Upper lobe of left lung (tissue), 6 donors: ENCODE data around the gene OAS3. TPM values are rescaled to one million over a fixed set of nuclear protein-coding genes. Genes with fewer than 3 reads are reported as not detected.

Experiments
- ATAC-seq, 2 donors: fragments of 200-7000 bp; cut with Tn5 transposase; one replicate each; pipeline ENCODE4 v1.9.1; 2022; ENCODE audit warnings: mild to moderate bottlenecking in 2 of 2, moderate library complexity in 2 of 2; ENCODE audit not compliant: low FRiP score in 2 of 2
- DNase-seq, 2 donors: peaks; one replicate each; pipeline ENCODE4 v3.0.0-alpha.2; 2019 to 2020
- H3K27ac ChIP-seq, 4 donors: fragments of 200-600 bp; sonication (generic); one replicate each; pipeline ENCODE4 v1.5.1; 2016 to 2019
- H3K27me3 ChIP-seq, 4 donors: fragments of 200-600 bp; sonication (generic); one replicate each; pipeline ENCODE4 v1.5.1; 2017 to 2019
- H3K36me3 ChIP-seq, 4 donors: fragments of 200-600 bp; sonication (generic); one replicate each; pipeline ENCODE4 v1.5.1; 2016 to 2019
- H3K4me1 ChIP-seq, 4 donors: fragments of 200-600 bp; sonication (generic); one replicate each; pipeline ENCODE4 v1.5.1; 2018 to 2019
- H3K4me3 ChIP-seq, 4 donors: fragments of 200-600 bp; sonication (generic); one replicate each; pipeline ENCODE4 v1.5.1; 2017 to 2019; ENCODE audit warnings: mild to moderate bottlenecking in 2 of 4, moderate library complexity in 1 of 4
- H3K9me3 ChIP-seq, 4 donors: fragments of 200-600 bp; sonication (generic); one replicate each; pipeline ENCODE4 v1.5.1; 2018 to 2019
- EP300 ChIP-seq, 4 donors: sonication (generic); formaldehyde crosslinking; IDR thresholded peaks; one replicate each; pipeline ENCODE4 v1.5.1; 2017; ENCODE audit warnings: antibody characterized with exemption in 4 of 4, control low read depth in 2 of 4
- POLR2A ChIP-seq, 4 donors: fragments of 450-650 bp; IDR thresholded peaks; one replicate each; pipeline ENCODE4 v1.5.1; 2016 to 2017; ENCODE audit warnings: antibody characterized with exemption in 4 of 4, mild to moderate bottlenecking in 2 of 4
- POLR2AphosphoS5 ChIP-seq, 2 donors: sonication (generic); formaldehyde crosslinking; IDR thresholded peaks; one replicate each; pipeline ENCODE4 v1.5.1; 2017; ENCODE audit warnings: antibody characterized with exemption in 2 of 2
- WGBS, 2 donors: methylation state at CpG; one replicate each; pipeline ENCODE4 v1.1.5; 2017 to 2018; 5-methylcytosine and 5-hydroxymethylcytosine counted together
- total RNA-seq, 6 donors: library from RNA; depleted of rRNA in 4 of 6; stranded (reverse); fragments of >200 nt in 4 of 6; gene quantifications; one replicate each; pipeline versions ENCODE4 v1.1.0 to v1.2.1, GENCODE V29; 2016 to 2021
- TF ChIP-seq, protein P1 (sequence below), 6 experiments: fragments of 450-650 bp in 4 of 6; fragments of 200-600 bp in 2 of 6; sonication (generic) in 2 of 6; IDR thresholded peaks; one replicate each; pipeline ENCODE4 v1.5.1; 2016 to 2019; ENCODE audit warnings: antibody characterized with exemption in 6 of 6
- donor health status: DM: no; HTN: no; CAD: no; lungs with moderate emphysema.
- donor health status: DM: no; HTN: yes; CAD: no; lungs with severe emphysema.

Gene OAS3
- total RNA-seq, 6 donors from 2014 or later: 15.3 to 61.9 (median 28.8) TPM

DNA sequence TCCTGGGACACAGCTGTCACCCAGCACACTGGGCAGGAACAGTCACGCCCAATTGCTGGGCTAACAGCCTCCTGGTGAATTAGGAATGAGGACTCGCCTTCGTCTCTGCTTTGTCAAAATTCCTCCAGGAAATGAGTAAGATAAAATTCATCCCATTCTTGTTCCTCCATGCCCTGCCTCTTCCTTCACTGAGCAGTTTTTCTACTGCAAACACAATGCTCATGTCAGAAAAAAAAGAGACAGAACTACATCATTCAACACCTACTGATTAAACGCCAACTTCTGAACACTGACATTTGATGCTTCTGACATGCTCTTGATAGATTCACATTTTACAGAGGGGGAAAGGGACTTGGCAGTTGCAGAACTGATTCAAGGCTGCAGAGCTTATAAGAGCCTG lies 80.8 kb downstream of the OAS3 start:
- no peak for DNase-seq
- 52 to 54% methylated on average over 4 of the region's 4 CpGs for WGBS, 2 donors
- TF ChIP-seq EP300 (IDR thresholded peaks at IDR 0.05): no peak
- no peak for TF ChIP-seq POLR2AphosphoS5 (IDR thresholded peaks at IDR 0.05)
- TF ChIP-seq, protein P1, sequence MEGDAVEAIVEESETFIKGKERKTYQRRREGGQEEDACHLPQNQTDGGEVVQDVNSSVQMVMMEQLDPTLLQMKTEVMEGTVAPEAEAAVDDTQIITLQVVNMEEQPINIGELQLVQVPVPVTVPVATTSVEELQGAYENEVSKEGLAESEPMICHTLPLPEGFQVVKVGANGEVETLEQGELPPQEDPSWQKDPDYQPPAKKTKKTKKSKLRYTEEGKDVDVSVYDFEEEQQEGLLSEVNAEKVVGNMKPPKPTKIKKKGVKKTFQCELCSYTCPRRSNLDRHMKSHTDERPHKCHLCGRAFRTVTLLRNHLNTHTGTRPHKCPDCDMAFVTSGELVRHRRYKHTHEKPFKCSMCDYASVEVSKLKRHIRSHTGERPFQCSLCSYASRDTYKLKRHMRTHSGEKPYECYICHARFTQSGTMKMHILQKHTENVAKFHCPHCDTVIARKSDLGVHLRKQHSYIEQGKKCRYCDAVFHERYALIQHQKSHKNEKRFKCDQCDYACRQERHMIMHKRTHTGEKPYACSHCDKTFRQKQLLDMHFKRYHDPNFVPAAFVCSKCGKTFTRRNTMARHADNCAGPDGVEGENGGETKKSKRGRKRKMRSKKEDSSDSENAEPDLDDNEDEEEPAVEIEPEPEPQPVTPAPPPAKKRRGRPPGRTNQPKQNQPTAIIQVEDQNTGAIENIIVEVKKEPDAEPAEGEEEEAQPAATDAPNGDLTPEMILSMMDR (IDR thresholded peaks at IDR 0.05): no peak
- TF ChIP-seq POLR2A (IDR thresholded peaks at IDR 0.05): no peak
- no peaks in the 10 kb centered on the region for H3K27me3 ChIP-seq
- no peaks in the 10 kb centered on the region for H3K9me3 ChIP-seq
- H3K27ac ChIP-seq: no peak overlapping the region
- no peak overlapping the region for H3K4me3 ChIP-seq
- ATAC-seq: no peak
- no peaks in the 10 kb centered on the region for H3K36me3 ChIP-seq
- H3K4me1 ChIP-seq: no peaks in the 10 kb centered on the region

DNA sequence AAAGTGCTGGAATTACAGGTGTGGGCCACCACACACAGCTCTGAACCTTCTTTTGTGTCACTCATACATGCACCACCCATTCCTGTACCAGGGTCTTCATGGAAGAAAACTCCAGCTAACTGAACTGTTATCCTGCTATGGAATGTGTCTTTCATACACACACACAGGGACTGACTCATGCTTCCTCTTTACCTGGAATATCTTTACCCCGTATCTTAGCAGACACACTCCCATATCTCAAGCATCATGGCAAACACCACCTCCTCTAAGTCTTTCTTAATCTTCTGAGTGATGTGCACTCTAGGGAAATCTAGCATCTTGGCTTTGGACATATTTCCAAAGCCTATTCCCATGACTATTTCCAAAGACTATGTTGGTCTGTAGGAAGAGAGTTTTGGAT lies 83.2 kb downstream of the OAS3 start:
- ATAC-seq: no peak
- TF ChIP-seq POLR2A (IDR thresholded peaks at IDR 0.05): no peak
- TF ChIP-seq EP300 (IDR thresholded peaks at IDR 0.05): no peak
- TF ChIP-seq, protein P1 (IDR thresholded peaks at IDR 0.05): no peak
- TF ChIP-seq POLR2AphosphoS5 (IDR thresholded peaks at IDR 0.05): no peak

More for the DNA sequence above, 83.2 kb downstream of the OAS3 start:
- Histone ChIP-seq H3K4me3 (no peak overlapping the region), H3K36me3 (no peaks in the 10 kb centered on the region), H3K4me1 (no peaks in the 10 kb centered on the region), H3K27me3 (no peaks in the 10 kb centered on the region), H3K9me3 (no peaks in the 10 kb centered on the region), H3K27ac (no peak overlapping the region)
- no peak for DNase-seq
- WGBS, 2 donors: 67 to 94% methylated on average over 1 of the region's 1 CpG

Other genes starting within 250 kb of the OAS3 start
- gene RPH3A, start 146.7 kb upstream of the OAS3 start, total RNA-seq: 1 to 10 TPM in 2 of 6 donors, under 1 TPM in 2, not detected in 2; 0.30 to 1.5 (median 0.72) TPM
- gene OAS1, start 31.5 kb upstream of the OAS3 start, total RNA-seq: 10 to 100 TPM; 20.1 to 70.6 (median 44.0) TPM
- gene OAS2, start 40.0 kb downstream of the OAS3 start, total RNA-seq: 10 to 100 TPM; 17.2 to 59.7 (median 20.1) TPM
- gene DTX1, start 118.3 kb downstream of the OAS3 start, total RNA-seq: 1 to 10 TPM in 5 of 6 donors, under 1 TPM in 1; under 0.01 to 7.0 (median 3.6) TPM
- gene RASAL1, start 197.3 kb downstream of the OAS3 start, total RNA-seq: 1 to 10 TPM in 1 of 6 donors, under 1 TPM in 2, not detected in 3; 0.27 to 4.2 (median 0.60) TPM
- 10 to 100 TPM in 3 of 6 donors, 1 to 10 TPM in 2, under 1 TPM in 1; 0.97 to 34.1 (median 15.4) TPM for gene CFAP73, start 211.2 kb downstream of the OAS3 start, total RNA-seq
- gene DDX54, start 247.0 kb downstream of the OAS3 start, total RNA-seq: 10 to 100 TPM; 43.3 to 81.5 (median 58.9) TPM
- 10 to 100 TPM; 11.5 to 25.2 (median 17.6) TPM for gene RITA1, start 247.2 kb downstream of the OAS3 start, total RNA-seq